ENCODE data around the gene CDH4. TPM values are rescaled to one million over a fixed set of nuclear protein-coding genes. Genes with fewer than 3 reads are reported as not detected.

CDH4 gene
- total RNA-seq, 1 donor from 2014 or later = 3.2 TPM

DNA sequence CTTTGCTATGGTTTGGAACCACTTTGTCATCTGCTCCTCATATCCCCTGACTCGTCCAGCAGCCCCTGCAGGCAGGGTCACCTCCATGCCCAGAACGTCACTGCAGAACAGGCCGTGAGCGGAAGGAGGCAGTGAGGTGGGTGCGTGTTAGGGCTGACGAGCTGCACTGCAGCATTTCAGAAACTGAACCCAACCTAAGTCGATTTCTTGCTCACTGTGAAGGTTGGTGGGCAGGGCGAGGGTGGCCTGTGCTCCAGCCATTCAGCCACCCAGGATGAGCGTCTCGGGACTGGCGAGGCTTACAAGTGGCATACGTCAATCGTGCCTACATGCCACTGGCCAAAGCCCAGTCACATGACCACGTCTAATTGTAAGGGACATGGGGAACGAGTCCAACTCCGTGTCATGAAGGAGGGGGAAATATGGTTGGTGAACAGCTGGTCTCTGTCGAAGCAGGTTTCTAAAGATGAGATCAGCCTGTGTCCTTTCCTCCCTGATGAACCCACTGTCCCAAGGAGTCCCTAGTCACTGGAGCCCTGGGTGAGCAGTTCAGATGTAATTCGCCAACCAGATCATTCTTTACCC, 524.5 kb downstream of the CDH4 start:
- no peak overlapping the region for H3K27ac ChIP-seq (ENCODE audit: low read depth, low read length)
- Mint-ChIP-seq H3K9me3 (ENCODE audit: unreplicated experiment) (peaks cover 8% of the 10 kb centered on the region), H3K4me3 (ENCODE audit: unreplicated experiment) (no peak overlapping the region), H3K36me3 (ENCODE audit: low read depth, unreplicated experiment) (no peaks in the 10 kb centered on the region), H3K4me1 (ENCODE audit: low read depth, unreplicated experiment) (no peaks in the 10 kb centered on the region), H3K27ac (ENCODE audit: unreplicated experiment) (no peak overlapping the region), H3K27me3 (ENCODE audit: low read depth, unreplicated experiment) (peaks cover 58% of the 10 kb centered on the region)
- no peaks in the 10 kb centered on the region for H3K79me2 ChIP-seq (ENCODE audit: insufficient read depth, low read length)
- H3K4me3 ChIP-seq (ENCODE audit: insufficient read depth, low read depth, low read length) = no peak overlapping the region
- no peak overlapping the region for H3K4me2 ChIP-seq (ENCODE audit: low read length)
- no peaks in the 10 kb centered on the region for H3K27me3 ChIP-seq (ENCODE audit: insufficient read depth, low read length)
- H3K4me1 ChIP-seq (ENCODE audit: insufficient read depth, low read length) = no peaks in the 10 kb centered on the region
- DNase-seq (ENCODE audit: low read depth) = no peak
- TF ChIP-seq EZH2 (IDR thresholded peaks at IDR 0.05; ENCODE audit: insufficient read depth, low read length) = no peak
- H4K20me1 ChIP-seq (ENCODE audit: insufficient read depth, low read length) = no peaks in the 10 kb centered on the region
- H3K9ac ChIP-seq (ENCODE audit: low read length) = no peak overlapping the region
- no peak overlapping the region for H2AFZ ChIP-seq (ENCODE audit: low read depth, low read length)
- H3K36me3 ChIP-seq (ENCODE audit: insufficient read depth, low read length) = no peaks in the 10 kb centered on the region
- H3K9me3 ChIP-seq (ENCODE audit: insufficient read depth, low read depth, low read length) = no peaks in the 10 kb centered on the region
- FAIRE-seq = no peak

DNA sequence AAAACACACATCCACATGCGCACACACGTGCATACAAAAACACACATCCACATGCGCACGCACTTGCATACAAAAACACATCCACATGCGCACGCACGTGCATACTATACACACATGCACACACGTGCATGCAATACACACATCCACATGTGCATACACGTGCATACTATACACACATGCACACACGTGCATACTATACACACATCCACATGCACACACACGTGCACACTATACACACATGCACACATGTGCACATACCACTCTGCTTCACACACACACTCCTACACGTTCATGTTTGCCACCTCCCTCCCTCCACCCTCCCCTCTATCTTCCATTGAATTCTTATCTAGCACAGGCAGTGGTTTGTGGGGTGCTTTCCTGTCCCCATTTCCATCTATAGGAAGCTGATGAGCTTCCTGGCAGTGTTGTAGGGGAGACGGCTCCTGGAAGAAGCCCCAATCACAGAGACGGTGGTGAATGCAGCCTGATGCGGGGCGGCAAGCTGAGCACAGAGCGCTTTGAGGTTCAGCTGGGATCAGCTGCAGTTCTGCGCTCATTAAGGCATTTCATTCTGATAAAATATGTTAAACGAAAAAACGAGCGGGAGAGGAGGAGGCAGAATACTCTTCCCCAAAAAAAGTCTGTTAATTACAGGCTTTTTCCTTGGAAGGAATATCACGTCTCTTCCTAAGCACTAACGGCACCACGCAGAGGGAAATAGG, 525.9 kb downstream of the CDH4 start:
- FAIRE-seq (no peak), DNase-seq (ENCODE audit: low read depth) (no peak)
- Histone ChIP-seq H3K4me2 (ENCODE audit: low read length) (no peak overlapping the region), H3K9me3 (ENCODE audit: insufficient read depth, low read depth, low read length) (no peaks in the 10 kb centered on the region), H3K4me3 (ENCODE audit: insufficient read depth, low read depth, low read length) (no peak overlapping the region), H3K27ac (ENCODE audit: low read depth, low read length) (no peak overlapping the region), H3K79me2 (ENCODE audit: insufficient read depth, low read length) (no peaks in the 10 kb centered on the region), H3K4me1 (ENCODE audit: insufficient read depth, low read length) (no peaks in the 10 kb centered on the region), H3K36me3 (ENCODE audit: insufficient read depth, low read length) (no peaks in the 10 kb centered on the region), H2AFZ (ENCODE audit: low read depth, low read length) (no peak overlapping the region), H4K20me1 (ENCODE audit: insufficient read depth, low read length) (no peaks in the 10 kb centered on the region), H3K27me3 (ENCODE audit: insufficient read depth, low read length) (no peaks in the 10 kb centered on the region), H3K9ac (ENCODE audit: low read length) (no peak overlapping the region)
- no peaks in the 10 kb centered on the region for H3K36me3 Mint-ChIP-seq (ENCODE audit: low read depth, unreplicated experiment)
- H3K4me1 Mint-ChIP-seq (ENCODE audit: low read depth, unreplicated experiment) = no peaks in the 10 kb centered on the region
- H3K9me3 Mint-ChIP-seq (ENCODE audit: unreplicated experiment) = peaks cover 14% of the 10 kb centered on the region
- no peak overlapping the region for H3K4me3 Mint-ChIP-seq (ENCODE audit: unreplicated experiment)
- no peak overlapping the region for H3K27ac Mint-ChIP-seq (ENCODE audit: unreplicated experiment)
- peaks cover 60% of the 10 kb centered on the region for H3K27me3 Mint-ChIP-seq (ENCODE audit: low read depth, unreplicated experiment)
- TF ChIP-seq EZH2 (IDR thresholded peaks at IDR 0.05; ENCODE audit: insufficient read depth, low read length) = no peak
- no peak for TF ChIP-seq CTCF (IDR thresholded peaks at IDR 0.05; ENCODE audit: insufficient read depth, low read depth, low read length)

DNA sequence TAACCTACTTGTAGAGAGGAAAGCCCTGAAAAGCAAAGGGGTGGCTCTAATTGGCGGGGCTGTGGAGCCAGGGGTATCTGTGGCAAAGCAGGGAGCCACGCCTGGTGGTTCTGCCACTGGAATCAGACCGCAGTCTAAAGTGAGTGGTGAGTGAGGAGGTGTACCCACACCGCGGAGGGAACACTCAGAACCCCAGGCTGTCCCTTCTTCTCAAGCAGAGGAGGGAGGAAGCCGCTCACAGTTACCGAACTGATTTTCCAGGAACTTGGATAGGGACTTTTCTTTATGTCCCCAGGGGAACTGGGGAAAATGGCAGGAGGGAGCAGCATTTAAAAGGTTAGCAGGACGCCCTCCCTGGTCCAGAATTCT, 526.4 kb downstream of the CDH4 start:
- H3K4me3 ChIP-seq (ENCODE audit: insufficient read depth, low read depth, low read length) = no peak overlapping the region
- H3K36me3 ChIP-seq (ENCODE audit: insufficient read depth, low read length) = no peaks in the 10 kb centered on the region
- H3K79me2 ChIP-seq (ENCODE audit: insufficient read depth, low read length) = no peaks in the 10 kb centered on the region
- H3K9ac ChIP-seq (ENCODE audit: low read length) = no peak overlapping the region
- H4K20me1 ChIP-seq (ENCODE audit: insufficient read depth, low read length) = no peaks in the 10 kb centered on the region
- DNase-seq (ENCODE audit: low read depth) (no peak), FAIRE-seq (no peak)
- no peaks in the 10 kb centered on the region for H3K27me3 ChIP-seq (ENCODE audit: insufficient read depth, low read length)
- Mint-ChIP-seq H3K27ac (ENCODE audit: unreplicated experiment) (no peak overlapping the region), H3K27me3 (ENCODE audit: low read depth, unreplicated experiment) (peaks cover 62% of the 10 kb centered on the region), H3K4me1 (ENCODE audit: low read depth, unreplicated experiment) (no peaks in the 10 kb centered on the region), H3K36me3 (ENCODE audit: low read depth, unreplicated experiment) (no peaks in the 10 kb centered on the region), H3K9me3 (ENCODE audit: unreplicated experiment) (peaks cover 14% of the 10 kb centered on the region), H3K4me3 (ENCODE audit: unreplicated experiment) (no peak overlapping the region)
- no peaks in the 10 kb centered on the region for H3K9me3 ChIP-seq (ENCODE audit: insufficient read depth, low read depth, low read length)
- no peak overlapping the region for H3K4me2 ChIP-seq (ENCODE audit: low read length)
- no peaks in the 10 kb centered on the region for H3K4me1 ChIP-seq (ENCODE audit: insufficient read depth, low read length)
- no peak for TF ChIP-seq CTCF (IDR thresholded peaks at IDR 0.05; ENCODE audit: insufficient read depth, low read depth, low read length)
- TF ChIP-seq EZH2 (IDR thresholded peaks at IDR 0.05; ENCODE audit: insufficient read depth, low read length) = no peak
- no peak overlapping the region for H2AFZ ChIP-seq (ENCODE audit: low read depth, low read length)
- no peak overlapping the region for H3K27ac ChIP-seq (ENCODE audit: low read depth, low read length)

Measured in astrocyte (in vitro differentiated cells and primary cell).